Stimulated activated CD8-positive, alpha-beta memory T cell treated with anti-CD3 and anti-CD28 coated beads, Interleukin-7, amount 100 ng/mL, for 48 hours (primary cell): ENCODE results near the gene C1QL1.
A peak's percentile ranks its signal among the peaks of the same experiment; 100 is the strongest.

Source experiments
- DNase-seq, 2 donors: peaks; one replicate each; pipeline ENCODE4 v3.0.0-alpha.2; 2020; ENCODE audit warnings: low read depth in 1 of 2; ENCODE audit errors: extremely low read depth in 1 of 2

C1QL1 gene

GRCh38 chr17:44989552-44990138 lies 21.5 kb upstream of the C1QL1 start:
- DNase-seq, result no peak

- no peak for DNase-seq
Measured at GRCh38 chr17:44988044-44988942, 20.2 kb upstream of the C1QL1 start.

DNA sequence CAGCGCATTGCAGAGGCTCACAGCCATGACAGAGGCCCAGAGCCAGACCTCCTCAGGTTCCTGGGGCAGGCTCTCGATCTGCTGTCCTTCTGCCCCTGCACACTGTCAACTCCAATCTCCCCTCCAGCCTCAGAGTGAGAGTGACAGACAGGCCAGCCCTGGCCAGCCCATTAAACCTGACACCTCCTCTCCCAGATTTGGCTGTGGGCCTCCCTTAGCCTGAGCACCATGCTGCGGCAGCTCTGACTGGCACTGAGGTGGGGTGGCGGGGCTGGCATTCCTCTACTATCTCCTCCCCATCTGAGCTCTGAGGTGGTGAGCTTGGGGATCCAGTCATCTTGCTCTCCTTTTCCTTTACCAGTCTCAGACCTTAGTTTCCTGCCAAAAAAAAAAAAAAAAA lies 15.5 kb upstream of the C1QL1 start:
- no peak for DNase-seq

- no peak for DNase-seq
Measured at GRCh38 chr17:44982113-44982702, 14.1 kb upstream of the C1QL1 start.

GRCh38 chr17:44981221-44981968 lies 13.3 kb upstream of the C1QL1 start:
- DNase-seq, result no peak

- DNase-seq, result no peak
Measured at GRCh38 chr17:44979426-44979995, 11.4 kb upstream of the C1QL1 start.

DNA sequence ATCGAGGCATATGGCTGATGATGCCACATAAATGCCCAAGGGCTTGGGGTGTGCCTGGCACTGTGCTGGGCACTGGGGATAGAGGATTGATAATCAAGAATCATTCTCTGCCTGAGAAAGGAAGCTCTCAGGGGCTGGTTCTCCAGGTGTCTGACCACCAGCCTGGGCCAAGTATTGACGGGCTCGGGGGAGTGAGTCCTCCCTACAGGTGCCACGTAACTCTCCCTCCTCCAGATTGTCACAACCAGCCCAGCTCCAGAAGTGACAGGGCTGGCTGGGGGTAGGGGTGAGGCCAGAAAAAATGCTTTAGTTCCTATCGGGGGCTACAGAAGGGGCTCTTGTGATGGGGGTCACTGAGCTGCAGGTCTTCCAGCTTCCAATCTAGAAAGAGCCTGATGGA lies 10.7 kb upstream of the C1QL1 start:
- no peak for DNase-seq

DNA sequence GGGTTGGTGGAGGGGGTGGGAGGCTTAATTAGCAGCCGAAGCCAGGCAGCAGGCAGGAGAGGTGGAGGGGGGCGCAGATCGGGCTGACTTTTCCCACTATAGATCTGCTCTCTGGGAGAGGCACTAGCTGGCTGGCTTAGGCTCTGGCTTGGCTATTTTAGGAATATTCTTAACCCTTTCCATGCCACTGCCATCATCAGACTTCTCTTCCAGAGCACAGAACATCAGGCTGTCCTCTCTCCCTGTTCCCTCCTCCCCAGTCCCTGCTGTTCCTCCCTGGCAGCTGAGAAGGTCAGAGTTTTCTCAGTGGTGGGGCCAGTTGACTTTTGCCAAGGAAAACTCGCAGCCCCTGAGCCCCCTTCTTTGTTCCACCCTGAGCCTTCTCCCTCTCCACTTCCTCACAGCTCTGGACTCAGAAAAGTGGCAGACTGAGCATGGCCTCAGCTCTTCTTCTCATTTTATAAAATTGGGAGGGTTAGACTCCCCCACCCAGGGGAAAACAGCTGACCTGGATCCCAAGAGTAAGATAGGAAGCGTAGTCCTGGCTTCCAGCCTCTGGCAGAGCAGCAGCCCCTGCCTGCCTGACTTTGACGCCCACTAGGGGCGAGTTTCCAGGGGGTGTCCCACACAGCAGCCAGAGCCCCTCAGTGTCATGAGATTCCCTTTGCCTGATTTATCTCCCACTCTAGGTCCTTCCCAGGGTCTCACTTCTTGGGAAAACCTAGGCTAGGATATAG lies 9.9 kb upstream of the C1QL1 start:
- no peak for DNase-seq

DNA sequence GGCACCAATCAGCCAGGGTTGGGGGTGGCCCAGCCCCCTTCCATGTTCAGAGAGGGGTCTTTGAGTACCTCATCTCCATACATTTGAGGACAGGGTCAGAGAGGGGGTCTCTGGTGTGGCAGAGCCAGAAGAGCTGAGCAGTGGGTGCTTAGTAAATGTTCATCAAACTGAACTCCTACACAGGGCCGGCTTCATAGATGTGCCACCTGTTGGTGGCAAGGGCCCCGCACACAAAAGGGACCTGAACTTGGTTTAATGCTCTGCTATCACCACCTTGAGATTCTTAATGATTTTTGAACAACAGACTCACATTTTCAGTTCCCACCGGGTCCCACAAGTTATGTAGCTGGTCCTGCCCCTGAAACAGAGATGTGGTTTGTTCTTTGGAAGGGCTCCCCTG lies 9.0 kb upstream of the C1QL1 start:
- no peak for DNase-seq

DNA sequence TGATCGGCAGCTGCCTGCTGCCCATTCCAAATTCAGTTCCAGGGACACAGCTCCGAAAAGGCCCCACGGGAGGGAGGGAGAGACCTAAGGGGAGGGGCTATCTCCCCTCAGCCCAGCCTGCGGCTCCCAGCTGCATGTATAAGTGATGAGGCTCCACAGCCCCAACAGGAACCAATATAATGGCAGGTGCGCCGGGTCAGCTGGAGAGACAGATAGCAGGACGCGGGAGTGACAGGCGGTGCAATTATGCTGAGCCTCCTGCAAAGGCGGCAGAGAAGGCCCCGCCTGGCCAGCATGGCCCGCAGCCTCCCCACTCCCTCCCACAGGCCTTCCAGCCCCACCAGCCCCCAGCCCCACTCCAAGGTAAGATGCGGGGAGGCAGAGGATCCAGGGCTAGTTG lies 8.1 kb upstream of the C1QL1 start:
- no peak for DNase-seq

DNA sequence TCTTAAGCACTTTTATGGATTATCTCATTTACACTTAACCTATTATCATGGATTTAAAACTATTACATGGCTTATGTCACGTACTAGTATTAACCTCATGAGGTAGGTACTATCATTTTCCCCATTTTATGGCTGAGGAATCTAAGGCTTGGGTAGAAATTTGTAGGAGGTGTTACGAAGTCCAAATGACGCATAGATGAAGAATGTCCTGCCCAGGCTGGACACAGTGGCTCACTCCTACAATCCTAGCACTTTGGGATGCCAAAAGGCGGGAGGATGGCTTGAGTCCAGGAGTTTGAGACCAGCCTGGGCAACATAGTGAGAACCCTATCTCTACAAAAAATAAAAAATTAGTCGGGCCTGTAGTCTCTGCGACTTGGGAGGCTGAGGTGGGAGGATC lies 4.8 kb upstream of the C1QL1 start:
- DNase-seq, result no peak

GRCh38 chr17:44971776-44972483 lies 3.8 kb upstream of the C1QL1 start:
- peak; percentile 38 to 75 for DNase-seq

DNA sequence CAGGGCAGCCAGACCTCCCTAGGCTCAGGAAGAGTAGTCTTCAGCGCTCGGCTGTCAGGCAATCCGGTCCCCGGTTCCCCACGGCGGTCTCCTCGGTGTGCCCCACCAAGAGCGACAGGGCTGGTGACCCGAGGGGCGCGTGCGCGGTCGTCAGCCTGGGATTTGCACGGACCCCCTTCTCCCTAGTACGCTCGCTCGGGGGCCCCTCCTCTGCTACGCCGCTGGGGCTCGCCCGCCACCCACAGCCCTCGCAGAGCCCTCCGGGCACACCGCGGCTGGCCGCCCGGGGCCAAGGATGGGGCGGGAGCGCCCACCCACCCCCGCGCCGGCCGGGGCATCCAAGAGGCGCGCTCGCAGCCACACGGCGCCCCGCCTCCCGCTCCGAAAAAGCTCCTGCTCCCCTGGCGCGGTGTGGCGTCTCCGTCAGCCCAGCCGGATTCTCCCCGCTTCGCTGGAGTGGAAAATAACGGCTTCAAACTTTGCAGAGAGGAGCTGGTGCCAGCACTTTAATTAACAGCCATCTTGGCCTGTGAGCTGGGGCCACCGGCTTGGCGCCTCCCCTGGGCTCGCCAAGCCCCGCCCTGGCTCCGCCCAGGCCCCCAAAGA lies 2.1 kb upstream of the C1QL1 start:
- no peak for DNase-seq

DNA sequence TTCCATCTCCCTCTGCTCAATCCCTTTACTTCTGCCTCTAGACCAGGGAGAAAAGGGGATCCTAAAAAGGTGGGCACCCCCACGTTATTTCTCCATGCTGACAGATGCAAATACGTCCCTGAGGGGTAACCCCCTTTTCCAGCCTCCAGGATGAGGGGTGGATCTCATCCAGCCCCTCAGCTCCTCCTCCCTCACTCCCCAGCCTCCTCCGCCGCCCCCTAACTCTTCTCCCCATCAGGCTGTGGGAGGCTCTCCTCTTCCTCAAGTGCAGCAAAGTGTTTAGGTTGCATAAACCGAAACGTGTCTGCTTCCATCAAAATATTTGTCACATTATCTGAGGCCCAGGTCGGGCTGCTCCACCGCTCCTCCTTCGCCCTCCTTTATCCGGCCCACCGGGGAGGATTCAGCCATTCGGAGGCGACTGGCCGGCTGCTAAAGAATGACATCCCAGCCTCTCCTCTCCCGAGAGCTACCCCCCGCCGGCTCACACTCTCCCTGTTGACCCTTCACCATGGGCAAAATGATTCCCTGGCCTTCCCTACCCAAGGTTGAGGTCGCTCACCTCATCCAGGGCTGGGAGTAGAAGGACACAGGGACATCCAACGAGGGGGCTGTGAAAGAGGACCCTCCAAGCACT lies 1.2 kb upstream of the C1QL1 start:
- DNase-seq, result no peak

DNA sequence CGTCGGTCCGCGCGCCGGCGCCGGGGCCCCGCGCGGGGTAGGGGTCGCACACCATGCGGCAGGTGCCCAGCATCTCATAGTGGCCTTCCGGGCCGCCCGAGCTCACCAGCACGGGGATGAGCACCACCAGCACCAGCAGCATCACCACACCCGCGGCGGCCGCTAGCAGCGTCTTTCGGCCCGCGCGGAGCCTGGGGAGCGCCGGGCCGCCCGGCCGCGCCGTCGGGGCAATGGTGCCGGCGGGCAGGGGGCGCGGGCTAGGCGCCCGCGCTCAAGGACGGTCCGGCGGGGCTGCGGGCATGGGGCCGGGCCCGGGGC lies 237 bp downstream of the C1QL1 start:
- DNase-seq, result no peak

DNA sequence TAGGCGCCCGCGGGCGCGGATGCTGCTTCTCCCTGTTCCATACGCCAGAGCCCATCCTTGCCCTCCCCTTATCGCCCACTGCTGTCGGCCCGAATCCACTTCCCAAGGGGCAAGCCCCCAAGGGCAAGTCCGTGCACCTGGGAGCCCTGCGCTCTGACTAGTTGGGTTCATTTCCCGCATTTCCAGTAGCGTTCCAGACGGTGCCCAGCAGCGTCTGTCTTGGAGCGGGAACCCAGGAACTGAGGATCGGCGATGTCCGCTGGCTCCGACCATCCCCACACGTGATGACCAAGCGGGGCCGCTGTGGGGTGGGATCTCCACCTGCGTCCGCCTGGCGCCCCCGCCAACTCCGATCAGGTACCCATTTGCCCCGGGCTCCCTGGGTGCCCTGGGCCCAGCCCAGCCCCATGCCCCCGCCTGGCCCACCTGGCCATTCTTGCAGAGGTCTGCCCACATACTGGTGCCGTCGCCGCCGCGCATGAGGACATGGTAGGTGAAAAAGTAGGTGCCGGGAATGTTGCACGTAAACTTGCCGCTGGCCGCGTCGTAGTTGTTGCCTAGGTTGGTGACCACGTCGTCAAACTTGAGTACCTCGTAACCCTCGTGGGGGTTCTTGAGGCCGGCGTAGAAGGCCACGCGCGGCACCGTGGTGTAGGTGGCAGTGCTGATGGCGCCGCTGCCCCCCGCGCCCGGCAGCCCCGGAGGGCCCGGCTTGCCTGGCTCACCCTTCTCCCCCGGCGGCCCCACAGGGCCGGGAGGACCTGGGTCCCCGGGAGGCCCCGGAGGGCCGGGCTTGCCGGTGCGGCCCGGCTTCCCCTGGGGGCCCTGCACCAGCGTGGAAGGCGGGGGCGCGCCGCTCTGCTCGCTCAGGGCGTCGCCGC lies 837 bp downstream of the C1QL1 start:
- DNase-seq, result no peak

DNA sequence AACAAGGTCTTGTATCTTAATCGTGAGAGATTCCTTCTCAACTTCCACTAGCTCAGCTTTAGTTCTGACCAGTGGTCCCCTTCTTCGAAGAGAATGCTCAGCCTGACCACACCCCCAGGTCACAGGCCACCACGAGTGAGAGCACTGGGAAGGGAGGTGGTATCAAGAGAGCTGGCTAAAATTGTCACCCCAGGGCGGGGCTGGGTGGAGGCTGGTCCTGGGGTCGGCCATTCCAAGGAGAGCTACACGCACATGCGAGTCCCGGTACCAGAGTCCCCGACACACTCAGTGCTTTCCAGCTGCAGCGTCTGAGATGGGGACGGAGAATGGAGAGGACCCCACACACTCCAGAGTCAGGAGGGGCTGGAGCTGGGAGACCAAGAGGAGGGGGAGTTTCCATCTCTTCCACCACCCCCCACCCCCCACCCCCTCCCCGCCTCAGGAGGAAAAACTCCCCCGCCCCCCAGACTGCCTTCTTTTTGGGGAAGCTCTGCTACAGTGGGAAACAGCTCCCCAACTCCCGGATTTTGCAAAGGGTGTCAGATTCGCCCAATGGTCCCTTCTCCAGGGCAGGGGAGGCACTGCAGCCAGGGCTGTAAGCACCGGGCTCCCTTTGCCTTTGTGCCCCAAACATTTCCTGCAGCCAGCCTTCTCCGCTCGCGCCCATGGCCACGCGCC lies 1.6 kb downstream of the C1QL1 start:
- no peak for DNase-seq
